BJ (cell line): ENCODE data around the gene KIF25. TPM values are rescaled to one million over a fixed set of nuclear protein-coding genes. Genes with fewer than 3 reads are reported as not detected.

ENCODE experiments used
- CTCF ChIA-PET: fragments of 350-600 bp; formaldehyde crosslinking; extraction: SDS; loops from one replicate; lab custom pipeline; 2021; ENCODE audit warnings: antibody characterized with exemption, inconsistent platforms; lab: Yijun Ruan, JAX
- POLR2A ChIA-PET: fragments of 300-600 bp; sonication (Branson Sonifier 250); formaldehyde crosslinking; extraction: SDS; loops from one replicate; lab custom pipeline; 2021; ENCODE audit warnings: antibody characterized with exemption; lab: Charles Lee
- DNase-seq: peaks from one replicate; pipeline ENCODE4 v3.0.0-alpha.2; 2011; ENCODE audit warnings: low read depth
- H3K27me3 ChIP-seq: 2 replicates; pipeline ENCODE4 v1.6.0; 2011; ENCODE audit warnings: low read length; ENCODE audit not compliant: control insufficient read depth, insufficient read depth
- H3K36me3 ChIP-seq: 2 replicates; pipeline ENCODE4 v1.5.1; 2011; ENCODE audit warnings: low read length; ENCODE audit not compliant: control insufficient read depth, insufficient read depth
- H3K4me3 ChIP-seq: 2 replicates; pipeline ENCODE4 v1.5.1; 2011; ENCODE audit warnings: low read depth, mild to moderate bottlenecking, control low read depth, low read length
- polyA plus RNA-seq: library from polyadenylated mRNA; depleted of rRNA; stranded (reverse); fragments of >200 nt; gene quantifications from 2 replicates; pipeline ENCODE4 v1.2.3, GENCODE V29; 2011
- TF ChIP-seq, protein P1 (sequence below): IDR thresholded peaks from 2 replicates; pipeline ENCODE4 v1.5.1; 2011; ENCODE audit warnings: low read depth, mild to moderate bottlenecking, control low read depth, inconsistent platforms, low read length, moderate library complexity; ENCODE audit not compliant: insufficient read depth

KIF25 gene
- polyA plus RNA-seq, 1 experiment = not detected

GRCh38 chr6:167957626-167958025 is 39.8 kb upstream of the KIF25 start:
- DNase-seq = no peak
- TF ChIP-seq, protein P1, sequence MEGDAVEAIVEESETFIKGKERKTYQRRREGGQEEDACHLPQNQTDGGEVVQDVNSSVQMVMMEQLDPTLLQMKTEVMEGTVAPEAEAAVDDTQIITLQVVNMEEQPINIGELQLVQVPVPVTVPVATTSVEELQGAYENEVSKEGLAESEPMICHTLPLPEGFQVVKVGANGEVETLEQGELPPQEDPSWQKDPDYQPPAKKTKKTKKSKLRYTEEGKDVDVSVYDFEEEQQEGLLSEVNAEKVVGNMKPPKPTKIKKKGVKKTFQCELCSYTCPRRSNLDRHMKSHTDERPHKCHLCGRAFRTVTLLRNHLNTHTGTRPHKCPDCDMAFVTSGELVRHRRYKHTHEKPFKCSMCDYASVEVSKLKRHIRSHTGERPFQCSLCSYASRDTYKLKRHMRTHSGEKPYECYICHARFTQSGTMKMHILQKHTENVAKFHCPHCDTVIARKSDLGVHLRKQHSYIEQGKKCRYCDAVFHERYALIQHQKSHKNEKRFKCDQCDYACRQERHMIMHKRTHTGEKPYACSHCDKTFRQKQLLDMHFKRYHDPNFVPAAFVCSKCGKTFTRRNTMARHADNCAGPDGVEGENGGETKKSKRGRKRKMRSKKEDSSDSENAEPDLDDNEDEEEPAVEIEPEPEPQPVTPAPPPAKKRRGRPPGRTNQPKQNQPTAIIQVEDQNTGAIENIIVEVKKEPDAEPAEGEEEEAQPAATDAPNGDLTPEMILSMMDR = no peak
- CTCF ChIA-PET = interaction anchor here (1.6 kb wide), 1 partner anchor 12 kb away, joined by 4 read pairs; no protein-coding TSS in a partner anchor
- Histone ChIP-seq H3K36me3 (peaks cover 3% of the 10 kb centered on the region), H3K4me3 (no peak overlapping the region), H3K27me3 (no peaks in the 10 kb centered on the region)
- POLR2A ChIA-PET = no interaction called here

- TF ChIP-seq, protein P1 = no peak
- CTCF ChIA-PET = no interaction called here
These were observed 36.9 kb upstream of the KIF25 start for GRCh38 chr6:167960579-167960978.

GRCh38 chr6:167962711-167963110 is 34.8 kb upstream of the KIF25 start:
- peaks cover 7% of the 10 kb centered on the region for H3K36me3 ChIP-seq
- no peak overlapping the region for H3K4me3 ChIP-seq
- H3K27me3 ChIP-seq = no peaks in the 10 kb centered on the region
- TF ChIP-seq, protein P1 = no peak
- ChIA-PET POLR2A (no interaction called here), CTCF (no interaction called here)
- DNase-seq = no peak

More at GRCh38 chr6:167960579-167960978, 36.9 kb upstream of the KIF25 start:
- H3K36me3 ChIP-seq = peaks cover 3% of the 10 kb centered on the region
- POLR2A ChIA-PET = no interaction called here
- no peak overlapping the region for H3K4me3 ChIP-seq
- no peak for DNase-seq
- no peaks in the 10 kb centered on the region for H3K27me3 ChIP-seq

- peaks cover 7% of the 10 kb centered on the region for H3K36me3 ChIP-seq
- CTCF ChIA-PET = no interaction called here
These were observed 33.8 kb upstream of the KIF25 start for GRCh38 chr6:167963589-167964057.

GRCh38 chr6:167965592-167966539 is 31.6 kb upstream of the KIF25 start:
- TF ChIP-seq, protein P1 = no peak
- ChIA-PET POLR2A (no interaction called here), CTCF (no interaction called here)
- no peak for DNase-seq
- Histone ChIP-seq H3K4me3 (no peak overlapping the region), H3K27me3 (no peaks in the 10 kb centered on the region), H3K36me3 (peaks cover 7% of the 10 kb centered on the region)

More at GRCh38 chr6:167963589-167964057, 33.8 kb upstream of the KIF25 start:
- POLR2A ChIA-PET = no interaction called here
- no peaks in the 10 kb centered on the region for H3K27me3 ChIP-seq
- no peak overlapping the region for H3K4me3 ChIP-seq
- DNase-seq = no peak
- TF ChIP-seq, protein P1 = no peak
